ENCODE measurements around the gene DYNLRB2.

- no peak for TF ChIP-seq POLR2AphosphoS5 (IDR thresholded peaks at IDR 0.05; ENCODE audit: low read depth, low read length)
- no peak for TF ChIP-seq POLR2A (IDR thresholded peaks at IDR 0.05; ENCODE audit: low read depth, low read length)
- no peak for TF ChIP-seq SPI1 (IDR thresholded peaks at IDR 0.05; ENCODE audit: low read depth, low read length)
Observed at GRCh38 chr16:80519189-80519588, 21.6 kb upstream of the DYNLRB2 start.
